COLO829 (cell line): Measurements from ENCODE around the gene SIRT5.
A peak's percentile ranks its signal among the peaks of the same experiment; 100 is the strongest.

Experiments used
- DNase-seq: peaks from one replicate; pipeline ENCODE4 v3.0.0; 2012; ENCODE audit warnings: low spot score

The SIRT5 gene

DNA sequence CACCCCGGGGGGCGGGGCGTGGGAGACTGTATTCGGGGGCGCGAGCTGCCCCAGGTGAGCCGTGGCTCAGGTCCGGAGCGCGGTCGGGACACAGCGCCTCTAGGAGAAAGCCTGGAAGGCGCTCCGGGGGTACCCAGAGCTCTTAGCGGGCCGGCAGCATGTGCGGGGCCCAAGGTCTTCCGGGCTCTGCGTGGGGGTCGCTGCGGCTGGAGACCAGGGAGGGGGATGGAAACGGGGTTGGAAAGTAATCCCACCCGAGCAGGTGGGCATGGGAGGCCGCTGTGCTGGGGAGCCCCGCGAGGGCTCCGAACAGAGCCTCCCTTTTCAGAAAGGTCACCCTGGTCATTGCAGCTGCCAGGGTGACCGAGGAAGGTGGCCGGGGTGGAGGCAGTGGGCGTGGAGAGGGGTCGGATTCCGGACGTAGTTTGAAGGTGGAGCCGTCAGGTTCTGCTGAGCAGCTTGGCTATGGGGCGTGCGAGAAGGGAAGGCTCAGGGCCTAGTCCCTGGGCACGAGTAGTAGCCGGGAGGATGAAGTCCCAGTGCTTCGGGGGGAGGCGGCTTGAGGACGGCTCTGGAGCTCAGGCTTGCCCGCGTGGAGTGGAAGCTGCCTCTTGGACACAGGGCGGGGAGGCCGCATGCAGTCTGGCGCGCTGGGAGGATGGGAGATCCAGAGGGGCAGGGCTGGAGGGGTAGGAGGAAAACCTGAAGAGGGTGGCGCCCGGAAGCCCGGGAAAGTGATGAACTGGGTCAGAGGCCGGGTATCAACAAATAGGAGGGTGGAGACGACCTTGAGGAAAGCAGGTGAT lies at the start of gene SIRT5:
TSS of gene SIRT5 (plus strand) at position 31 of the 806 bp plus-strand sequence. CDS start 9,510 bp downstream, outside the sequence.
- DNase-seq, result peak; percentile 95

DNA sequence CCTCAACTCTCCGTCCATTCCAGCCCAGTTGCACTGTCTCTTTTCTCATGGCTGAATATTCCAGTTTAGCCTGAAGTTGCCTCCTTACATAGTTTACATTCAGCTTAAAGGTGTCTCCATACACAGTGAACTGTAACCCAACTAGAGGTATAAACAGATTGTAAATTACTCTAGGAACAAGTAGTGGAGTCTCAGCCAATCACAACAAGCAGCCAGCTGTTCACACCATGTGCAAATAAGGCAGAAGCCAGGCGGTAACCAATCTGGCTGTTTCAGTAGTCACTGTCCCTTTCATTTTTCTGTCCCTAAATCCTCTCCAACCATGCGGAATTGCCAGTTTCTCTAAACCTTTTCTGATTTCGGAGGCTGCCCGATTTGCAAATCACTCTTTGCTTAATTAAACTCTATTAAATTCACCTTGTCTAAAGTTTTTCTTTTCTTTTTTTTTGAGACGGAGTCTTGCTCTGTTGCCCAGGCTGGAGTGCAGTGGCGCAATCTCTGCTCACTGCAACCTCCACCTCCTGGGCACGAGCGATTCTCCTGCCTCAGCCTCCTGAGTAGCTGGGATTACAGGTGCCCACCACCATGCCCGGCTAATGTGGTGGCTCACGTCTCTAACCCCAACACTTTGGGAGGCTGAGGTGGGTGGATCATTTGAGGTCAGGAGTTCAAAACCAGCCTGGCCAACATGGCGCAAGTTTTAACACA lies 49.4 kb upstream of the SIRT5 start:
- DNase-seq, result no peak

GRCh38 chr6:13526357-13526726 lies 48.1 kb upstream of the SIRT5 start:
- no peak for DNase-seq

DNA sequence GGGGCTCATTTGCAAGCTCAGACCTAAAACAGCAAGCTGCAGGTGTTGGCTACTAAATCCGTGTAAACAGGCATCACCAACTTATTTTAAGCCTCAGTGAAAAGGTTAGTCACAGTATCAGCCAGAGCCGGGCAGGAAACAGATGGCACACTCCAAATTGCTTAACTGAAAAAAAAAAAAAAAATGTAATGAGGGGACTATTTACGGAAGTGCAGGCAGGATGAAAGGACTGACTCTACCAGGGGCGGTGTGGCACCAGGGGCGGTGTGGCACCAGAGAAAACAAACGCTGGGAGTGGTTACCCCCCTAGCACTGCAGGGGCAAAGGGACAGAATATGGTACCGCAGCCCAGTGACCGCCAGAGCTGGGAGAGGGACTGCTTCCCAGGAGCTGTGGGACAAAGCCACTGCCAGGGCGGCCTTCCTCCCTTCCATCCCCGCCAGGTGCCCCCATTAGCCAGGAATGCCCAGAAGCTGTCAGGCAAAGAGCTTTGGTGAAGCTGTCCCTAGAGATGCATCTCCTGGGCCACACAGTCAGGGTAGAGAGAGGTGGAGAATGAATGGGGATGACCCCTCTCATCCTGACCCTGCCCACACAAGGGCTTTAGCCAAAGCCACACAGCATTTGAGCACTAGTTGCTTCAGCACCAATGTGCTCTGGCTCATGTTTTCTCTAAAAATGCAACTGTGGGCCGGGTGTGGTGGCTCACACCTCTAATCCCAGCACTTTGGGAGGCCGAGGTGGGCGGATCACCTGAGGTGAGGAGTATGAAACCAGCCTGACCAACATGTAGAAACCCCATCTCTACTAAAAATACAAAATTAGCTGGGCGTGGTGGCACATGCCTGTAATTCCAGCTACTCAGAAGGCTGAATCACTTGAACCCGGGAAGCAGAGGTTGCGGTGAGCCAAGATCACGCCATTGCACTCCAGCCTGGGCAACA lies 47.4 kb upstream of the SIRT5 start:
- DNase-seq, result no peak

DNA sequence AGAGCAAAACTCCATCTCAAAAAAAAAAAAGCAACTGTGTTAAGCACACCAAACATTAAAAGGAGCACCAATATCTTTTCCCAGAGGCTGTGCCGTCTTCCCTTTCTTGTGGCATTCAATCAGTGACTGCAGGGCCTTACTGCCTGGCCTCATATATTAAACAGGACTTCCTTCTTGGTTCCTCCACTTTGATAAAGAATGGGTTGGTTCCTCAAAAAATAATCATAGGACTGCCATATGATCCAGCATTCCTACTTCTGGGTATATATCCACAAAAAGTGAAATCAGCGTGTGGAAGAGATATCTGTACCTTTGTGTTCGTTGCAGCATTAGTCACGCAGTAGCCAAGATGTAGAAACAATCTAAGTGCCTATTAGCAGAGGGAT lies 46.7 kb upstream of the SIRT5 start:
- DNase-seq, result no peak

- DNase-seq, result no peak
Observed at GRCh38 chr6:13528232-13528631, 46.2 kb upstream of the SIRT5 start.

GRCh38 chr6:13528777-13529343 lies 45.5 kb upstream of the SIRT5 start:
- DNase-seq, result no peak

DNA sequence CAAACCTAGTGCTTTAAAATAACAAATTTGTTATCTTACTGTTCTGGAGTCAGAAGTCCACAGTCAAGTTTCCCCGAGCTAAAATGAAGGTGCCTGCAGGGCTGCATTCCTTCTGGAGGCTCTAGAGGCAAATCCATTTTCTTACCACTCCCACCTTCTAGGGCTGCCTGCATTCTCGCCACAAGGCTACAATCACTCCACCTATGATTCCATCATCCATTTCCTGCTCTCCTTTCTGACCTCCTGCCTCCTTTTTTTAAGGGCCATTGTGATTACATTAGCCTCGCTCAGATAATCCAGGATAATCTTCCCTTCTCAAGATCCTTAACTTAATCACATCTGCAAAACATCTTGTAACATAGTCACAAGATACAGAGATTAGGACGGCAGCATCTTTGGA lies 42.4 kb upstream of the SIRT5 start:
- no peak for DNase-seq

DNA sequence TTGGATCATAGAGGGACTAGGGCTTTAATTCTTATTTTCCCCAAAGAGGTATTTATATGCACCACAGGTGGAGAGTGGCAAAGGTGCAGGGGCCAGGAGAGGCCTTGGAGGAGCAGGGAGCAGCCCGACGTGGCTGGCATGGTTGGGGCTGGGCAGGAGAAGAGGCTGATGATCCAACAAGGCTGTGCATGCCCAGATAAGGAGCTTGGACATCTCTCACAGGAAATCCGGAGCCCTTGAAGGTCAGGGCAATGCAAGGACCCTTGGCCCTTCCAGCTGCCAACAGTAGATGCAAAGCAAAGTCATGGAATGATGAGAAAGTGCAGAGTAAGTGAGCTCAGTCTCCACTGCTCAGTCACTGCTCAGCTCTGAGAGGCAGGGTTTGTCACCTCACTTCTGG lies 39.9 kb upstream of the SIRT5 start:
- DNase-seq, result no peak

DNA sequence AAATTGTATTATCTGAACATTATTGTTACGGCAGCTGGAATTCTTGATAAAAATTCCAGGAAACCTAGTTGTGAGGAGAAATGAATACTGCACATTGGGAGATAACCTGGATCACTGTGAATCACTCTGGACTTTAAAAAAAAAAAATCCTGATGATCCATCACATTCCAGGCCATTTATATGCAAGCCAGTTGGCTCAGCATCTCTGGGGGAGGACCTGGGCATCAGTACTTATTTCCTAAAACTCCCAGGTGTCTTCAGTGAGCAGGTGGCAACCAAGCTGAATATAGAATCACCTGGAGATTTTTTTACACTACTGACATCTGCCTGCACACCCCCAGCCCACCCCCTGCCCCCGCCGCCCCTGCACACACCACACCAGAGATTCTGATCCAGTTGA lies 39.1 kb upstream of the SIRT5 start:
- DNase-seq, result no peak

- no peak for DNase-seq
Observed at GRCh38 chr6:13536796-13537526, 37.4 kb upstream of the SIRT5 start.

GRCh38 chr6:13537527-13537897 lies 36.9 kb upstream of the SIRT5 start:
- DNase-seq, result no peak

- DNase-seq, result peak; percentile 73
Observed at GRCh38 chr6:13538084-13538483, 36.3 kb upstream of the SIRT5 start.

GRCh38 chr6:13538600-13538999 lies 35.8 kb upstream of the SIRT5 start:
- DNase-seq, result no peak

GRCh38 chr6:13539572-13539971 lies 34.8 kb upstream of the SIRT5 start:
- no peak for DNase-seq

DNA sequence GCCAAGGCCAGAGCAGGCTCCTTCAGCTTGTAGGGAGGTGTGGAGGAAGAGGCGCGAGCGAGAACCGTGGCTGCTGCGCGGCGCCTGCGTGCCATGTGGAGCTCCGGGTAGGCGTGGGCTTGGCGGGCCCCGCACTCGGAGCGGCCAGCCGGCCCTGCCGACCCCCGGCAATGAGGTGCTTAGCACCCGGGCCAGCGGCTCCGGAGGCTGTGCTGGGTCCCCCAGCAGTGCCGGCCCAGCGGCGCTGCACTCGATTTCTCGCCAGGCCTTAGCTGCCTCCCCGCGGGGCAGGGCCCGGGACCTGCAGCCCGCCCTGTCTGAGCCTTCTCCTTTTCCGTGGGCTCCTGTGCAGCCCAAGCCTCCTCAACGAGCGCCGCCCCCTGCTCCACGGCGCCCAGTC lies 32.9 kb upstream of the SIRT5 start:
- DNase-seq, result no peak

GRCh38 chr6:13544454-13545186 lies 29.8 kb upstream of the SIRT5 start:
- DNase-seq, result no peak

DNA sequence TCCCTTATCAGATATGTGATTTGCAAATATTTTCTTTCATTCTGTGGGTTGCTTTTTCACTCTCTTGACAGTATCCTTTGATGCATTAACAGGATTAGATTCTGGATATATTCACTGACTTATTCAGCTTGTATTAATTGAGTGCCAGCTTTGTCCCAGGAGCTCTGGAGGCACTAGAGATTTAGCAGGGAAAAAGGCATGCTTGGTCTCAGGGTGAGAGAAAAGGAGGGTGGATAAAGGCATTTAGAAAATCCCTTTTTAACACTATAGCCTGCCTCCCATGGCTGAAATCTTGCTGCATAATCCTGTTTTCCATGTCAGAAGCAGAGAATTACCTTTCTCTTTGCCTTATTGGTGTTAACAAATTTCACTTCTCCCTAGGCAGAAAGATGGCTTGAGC lies 28.5 kb upstream of the SIRT5 start:
- DNase-seq, result no peak

DNA sequence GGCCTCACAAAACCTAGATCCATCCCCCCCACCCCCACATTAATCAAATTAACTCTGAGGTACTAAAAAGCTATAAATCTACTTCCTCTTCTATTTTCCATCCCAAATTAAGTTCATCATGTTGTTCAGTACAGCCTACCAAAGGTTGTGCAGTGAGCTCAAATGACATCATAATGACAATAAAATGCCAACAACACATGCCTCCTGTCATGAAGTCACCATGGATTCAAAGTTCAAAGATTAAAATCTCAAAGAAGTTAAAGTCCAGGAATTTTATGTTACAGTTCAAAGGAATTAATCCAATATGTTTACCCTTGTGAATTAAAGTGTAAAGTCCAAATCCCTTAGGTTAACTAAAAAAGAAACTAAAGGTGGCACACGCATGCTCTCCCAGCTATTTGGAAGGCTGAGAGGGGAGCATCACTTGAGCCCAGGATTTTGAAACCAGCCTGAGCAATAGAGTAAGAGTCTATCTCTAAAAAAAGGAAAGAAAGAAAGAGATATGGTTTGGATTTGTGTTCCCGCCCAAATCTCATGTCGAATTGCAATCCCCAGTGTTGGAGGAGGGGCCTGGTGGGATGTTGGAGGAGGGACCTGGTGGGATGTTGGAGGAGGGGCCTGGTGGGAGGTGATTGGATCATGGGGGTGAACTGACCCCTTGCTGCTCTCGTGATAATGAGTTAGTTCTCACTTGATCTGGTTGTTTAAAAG lies 25.7 kb upstream of the SIRT5 start:
- no peak for DNase-seq

DNA sequence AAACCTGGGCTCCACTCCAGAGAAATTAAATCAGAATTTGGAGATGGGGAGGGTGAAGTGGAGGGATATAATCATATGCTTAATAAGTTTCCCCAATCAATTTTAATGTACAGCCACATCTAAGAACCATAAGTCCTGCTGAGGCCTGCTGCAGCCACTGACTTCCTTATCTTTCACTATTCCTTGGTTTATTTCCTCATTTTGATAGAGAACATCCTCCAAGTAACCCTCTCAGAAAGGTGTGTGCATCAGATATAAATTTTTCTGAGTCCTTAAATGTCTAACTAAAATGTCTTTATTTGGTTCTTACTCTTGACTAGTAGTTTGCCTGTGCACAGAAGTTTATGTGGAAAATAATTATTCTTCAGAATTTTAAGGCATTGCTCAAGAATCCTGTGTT lies 23.7 kb upstream of the SIRT5 start:
- no peak for DNase-seq
